HG03108 (cell line): Measurements from ENCODE around the gene CLCF1.
"Not testable (repeated sequence)": the region's sequence is repeated elsewhere in the genome, so short reads cannot be mapped to it uniquely, and the experiment has no call there.

Source experiments
- ATAC-seq: cut with Tn5 transposase; IDR thresholded peaks from one replicate; pipeline ENCODE4 v1.9.1; 2021; ENCODE audit warnings: moderate library complexity; ENCODE audit not compliant: unreplicated experiment

CLCF1 gene

GRCh38 chr11:67345247-67345919, 28.0 kb downstream of the CLCF1 start:
- ATAC-seq: no peak

DNA sequence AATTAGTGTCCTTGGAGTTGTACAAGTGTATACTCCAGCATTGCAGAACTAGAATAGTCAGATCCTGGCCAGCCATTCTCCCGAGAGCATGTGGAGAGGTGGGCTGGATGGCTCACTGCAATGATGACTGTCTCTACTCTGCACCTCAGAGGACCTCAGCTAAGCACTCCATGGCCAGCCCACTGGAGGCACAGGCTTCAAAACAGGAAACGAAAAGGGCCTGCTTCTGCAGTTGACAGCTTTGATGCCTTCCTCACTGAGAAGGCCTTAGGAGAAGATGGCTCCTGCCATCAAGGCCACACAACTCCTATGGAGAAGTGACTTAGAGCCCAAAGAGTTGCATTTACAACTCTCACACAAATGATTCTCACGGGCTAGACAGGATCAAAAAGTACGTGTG, 29.1 kb downstream of the CLCF1 start:
- no peak for ATAC-seq

DNA sequence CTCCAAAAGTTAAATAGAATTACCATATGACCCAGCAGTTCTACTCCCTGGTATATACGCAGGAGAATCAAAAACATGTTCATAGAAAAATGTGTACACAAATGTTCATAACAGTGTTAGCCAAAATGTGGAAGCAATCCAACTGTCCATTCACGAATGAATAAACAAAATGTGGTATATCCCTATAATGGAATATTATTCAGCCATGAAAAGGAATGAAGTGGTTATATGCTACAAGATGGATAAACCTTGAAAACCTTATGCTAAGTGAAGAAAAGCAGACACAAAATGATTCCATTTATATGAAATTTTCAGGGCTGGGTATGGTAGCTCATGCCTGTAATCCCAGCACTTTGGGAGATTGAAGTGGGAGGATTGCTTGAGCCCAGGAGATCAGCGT, 36.1 kb downstream of the CLCF1 start:
- no peak for ATAC-seq

DNA sequence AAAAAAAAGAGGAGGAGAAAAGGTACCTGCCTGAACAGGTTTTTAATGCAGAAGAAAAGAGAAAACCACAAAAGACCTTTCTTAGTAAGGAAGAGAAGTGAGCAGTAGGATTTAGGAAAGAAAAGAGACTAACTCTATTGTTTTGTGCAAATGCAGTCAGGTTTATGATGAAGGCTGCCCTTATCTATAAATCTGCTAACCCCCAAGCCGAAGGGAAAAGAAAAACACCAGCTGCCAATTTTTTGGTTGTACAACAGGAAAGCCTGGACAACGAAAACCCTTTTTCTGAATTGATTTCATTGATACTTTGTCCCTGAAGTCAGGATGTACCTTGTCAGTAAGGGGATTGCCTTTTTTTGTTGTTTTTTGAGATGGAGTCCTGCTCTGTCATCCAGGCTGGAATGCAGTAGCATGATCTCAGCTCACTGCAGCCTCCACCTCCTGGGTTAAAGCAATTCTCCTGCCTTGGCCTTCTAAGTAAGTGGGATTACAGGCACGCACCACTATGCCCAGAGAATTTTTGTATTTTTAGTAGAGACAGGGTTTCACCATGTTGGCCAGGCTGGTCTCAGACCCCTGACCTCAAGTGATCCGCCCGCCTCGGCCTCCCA, 41.2 kb downstream of the CLCF1 start:
- no peak for ATAC-seq

DNA sequence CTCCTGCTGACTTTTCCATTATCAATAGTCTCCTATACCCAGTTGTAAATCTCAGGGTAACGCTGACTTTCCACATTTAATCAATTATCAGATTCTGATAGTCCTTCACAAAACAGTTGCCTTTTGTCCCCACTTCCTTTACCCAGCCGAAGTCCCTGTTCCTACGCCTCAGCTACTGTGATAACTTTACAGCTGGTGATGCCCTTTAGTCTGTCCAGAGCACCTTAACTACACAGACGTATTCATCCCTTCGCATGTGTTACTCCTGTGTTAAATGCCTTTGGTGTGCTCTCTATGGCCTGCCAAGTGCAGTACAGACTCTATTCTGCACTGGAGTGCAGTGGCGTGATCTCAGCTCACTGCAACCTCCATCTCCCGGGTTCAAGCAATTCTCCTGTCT, 49.9 kb downstream of the CLCF1 start:
- no peak for ATAC-seq

GRCh38 chr11:67322049-67322448, 51.3 kb downstream of the CLCF1 start:
- no peak for ATAC-seq

DNA sequence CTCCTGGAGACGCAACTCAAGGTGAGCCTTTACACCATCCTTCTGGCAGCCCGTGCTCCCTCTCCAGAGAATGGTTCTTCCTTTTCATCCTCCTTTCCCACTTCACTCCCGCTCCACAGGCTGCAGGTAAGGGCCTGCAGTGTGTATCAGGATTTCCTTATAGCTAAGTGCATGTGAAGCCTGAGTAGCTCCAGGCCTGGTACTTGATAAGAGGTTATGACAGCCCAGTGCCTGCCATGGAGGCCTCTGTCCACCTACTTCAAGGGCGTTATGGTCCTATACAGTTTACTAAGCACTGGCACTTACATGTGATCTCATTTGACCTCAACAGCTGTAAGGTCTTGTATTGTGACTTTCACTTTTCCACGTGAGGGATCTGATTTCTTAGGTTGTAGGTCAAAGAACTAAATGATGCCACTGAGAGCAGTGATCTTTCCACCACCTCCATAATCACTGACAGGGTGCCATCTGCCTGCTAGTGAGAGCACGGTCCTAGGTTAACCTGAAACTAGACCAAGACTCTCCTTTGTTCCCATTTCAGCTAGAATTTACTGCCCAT, 52.0 kb downstream of the CLCF1 start:
- no peak for ATAC-seq

DNA sequence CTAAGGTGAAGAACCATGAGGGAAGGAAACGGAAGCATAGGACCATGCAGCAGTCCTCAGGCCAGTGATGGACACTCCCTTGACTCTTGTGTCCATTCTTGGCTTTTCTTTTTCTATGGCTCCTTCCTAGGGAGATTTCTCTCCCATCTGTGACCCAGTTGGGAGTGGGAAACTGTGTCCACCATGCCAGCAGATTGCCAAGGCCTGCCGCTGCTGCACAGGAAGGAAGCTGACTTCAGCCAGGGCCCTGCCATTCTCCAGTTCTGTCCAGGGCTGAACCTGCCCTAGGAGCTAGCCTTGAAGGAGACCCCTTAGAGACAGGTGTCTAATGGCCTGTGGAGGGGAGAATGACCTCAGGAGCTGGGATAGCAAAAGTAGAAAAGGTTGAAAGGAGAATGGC, 52.7 kb downstream of the CLCF1 start:
- no peak for ATAC-seq

DNA sequence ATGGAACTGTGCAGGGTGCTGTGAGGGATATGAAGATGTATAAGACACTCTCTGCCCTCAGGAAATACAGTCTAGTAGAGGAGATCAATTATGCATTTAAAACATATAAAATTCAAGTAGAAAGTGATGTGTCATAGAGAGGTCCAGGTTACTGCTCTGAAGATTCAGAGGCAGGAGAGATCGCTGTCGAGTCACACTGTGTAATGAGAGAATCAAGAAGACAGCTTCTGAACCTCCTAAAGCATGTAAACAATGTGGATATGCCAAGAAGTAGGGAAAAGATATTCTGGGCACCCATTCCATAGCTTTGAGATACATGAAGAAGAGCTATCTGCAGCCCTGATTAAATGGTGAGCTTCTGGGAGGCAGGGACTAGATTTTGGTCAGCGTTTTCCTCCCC, 53.4 kb downstream of the CLCF1 start:
- no peak for ATAC-seq

DNA sequence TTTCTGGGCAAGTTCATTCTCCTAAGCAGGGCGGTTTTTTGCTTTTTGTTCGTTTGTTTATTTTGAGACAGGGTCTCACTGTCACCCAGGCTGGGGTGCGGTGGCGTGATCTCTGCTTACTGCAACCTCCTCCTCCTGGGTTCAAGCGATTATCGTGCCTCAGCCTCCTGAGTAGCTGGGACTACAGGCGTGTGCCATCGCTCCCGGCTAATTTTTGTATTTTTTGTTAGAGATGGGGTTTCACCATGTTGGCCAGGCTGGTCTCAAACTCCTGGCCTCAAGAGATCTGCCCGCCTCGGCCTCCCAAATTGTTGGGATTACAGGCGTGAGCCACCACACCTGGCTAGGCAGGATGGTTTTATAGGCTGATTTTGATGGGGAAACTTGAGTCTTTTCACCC, 54.5 kb downstream of the CLCF1 start:
- not testable (repeated sequence) for ATAC-seq

DNA sequence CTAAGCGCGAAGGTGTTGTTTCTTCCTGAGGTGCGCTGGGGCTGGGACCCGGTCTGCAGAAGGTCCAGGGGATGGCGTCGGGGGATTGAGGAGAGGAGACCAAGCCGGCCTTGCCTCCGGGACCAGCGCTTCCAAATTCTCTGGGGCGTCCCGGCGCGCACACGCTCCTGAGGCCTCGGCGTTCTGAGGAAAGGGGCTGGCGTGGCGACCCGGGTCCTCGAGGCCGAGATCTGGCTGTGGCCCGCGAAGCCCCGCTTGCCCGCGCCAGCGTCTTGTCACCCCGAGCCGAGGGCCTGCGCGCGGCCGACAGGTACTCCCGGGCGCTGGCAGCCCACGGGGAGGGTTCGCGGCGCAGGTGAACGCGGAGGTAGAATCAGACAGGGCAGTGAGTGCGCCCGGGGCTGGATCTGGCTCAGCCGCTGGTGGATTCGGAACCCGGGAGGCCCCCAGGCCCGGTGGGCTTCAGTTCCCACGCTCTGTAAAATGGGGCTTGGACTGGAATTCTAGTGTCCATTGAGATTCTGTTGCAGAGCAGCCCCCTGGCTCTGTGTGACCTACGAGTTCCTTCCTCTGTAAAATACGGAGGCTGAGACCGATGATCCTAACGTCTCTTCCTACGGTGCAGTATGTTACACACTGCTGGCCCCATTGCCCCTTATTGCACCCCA, 55.4 kb downstream of the CLCF1 start:
- no peak for ATAC-seq

DNA sequence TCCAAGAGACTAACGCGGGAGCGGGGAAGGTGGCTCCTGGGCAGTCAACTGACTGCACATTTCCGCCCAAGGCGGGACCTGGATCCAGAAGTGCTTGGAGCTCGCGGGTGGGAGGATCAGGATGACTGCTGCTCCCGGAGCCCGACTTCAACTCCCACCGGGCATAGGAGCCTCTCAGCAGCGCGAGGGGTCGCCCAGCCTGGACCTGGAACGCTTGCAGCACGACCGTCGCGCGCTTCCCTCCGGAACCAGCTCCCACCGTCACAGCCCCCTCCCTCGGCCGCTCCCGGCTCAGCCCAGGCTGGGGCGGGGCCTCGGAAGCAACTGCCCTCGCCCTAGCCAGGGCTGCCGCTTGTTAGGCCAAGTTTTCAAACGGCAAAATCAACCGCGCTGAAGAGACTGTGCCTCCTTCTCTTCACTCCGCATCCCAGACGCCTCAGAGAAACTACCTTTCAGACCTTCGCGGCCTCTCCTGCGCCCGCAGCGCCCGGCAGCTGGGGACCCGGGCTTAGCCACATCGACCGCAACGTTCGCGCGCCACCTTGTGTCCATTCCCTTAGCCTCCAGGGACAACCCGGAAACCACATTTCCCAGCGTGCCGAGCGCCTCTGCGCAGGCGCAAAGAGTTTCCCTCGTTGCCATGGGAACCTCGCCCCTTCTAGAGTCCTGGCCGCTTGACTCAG, 56.1 kb downstream of the CLCF1 start:
- ATAC-seq: peak; percentile 80

DNA sequence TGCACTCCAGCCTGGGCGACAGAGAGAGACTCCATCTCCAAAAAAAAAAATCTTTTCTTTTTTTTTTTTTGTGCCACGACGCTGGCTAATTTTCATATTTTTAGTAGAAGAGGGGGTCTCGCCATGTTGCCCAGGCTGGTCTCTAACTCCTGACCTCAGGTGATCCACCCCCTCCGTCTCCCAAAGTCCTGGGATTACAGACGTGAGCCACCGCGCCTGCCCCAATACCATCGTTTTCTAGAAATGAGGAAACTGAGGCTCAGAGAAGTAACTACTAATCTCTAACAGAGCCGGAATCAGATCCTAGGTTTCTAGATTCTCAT, 56.6 kb downstream of the CLCF1 start:
- ATAC-seq: no peak

DNA sequence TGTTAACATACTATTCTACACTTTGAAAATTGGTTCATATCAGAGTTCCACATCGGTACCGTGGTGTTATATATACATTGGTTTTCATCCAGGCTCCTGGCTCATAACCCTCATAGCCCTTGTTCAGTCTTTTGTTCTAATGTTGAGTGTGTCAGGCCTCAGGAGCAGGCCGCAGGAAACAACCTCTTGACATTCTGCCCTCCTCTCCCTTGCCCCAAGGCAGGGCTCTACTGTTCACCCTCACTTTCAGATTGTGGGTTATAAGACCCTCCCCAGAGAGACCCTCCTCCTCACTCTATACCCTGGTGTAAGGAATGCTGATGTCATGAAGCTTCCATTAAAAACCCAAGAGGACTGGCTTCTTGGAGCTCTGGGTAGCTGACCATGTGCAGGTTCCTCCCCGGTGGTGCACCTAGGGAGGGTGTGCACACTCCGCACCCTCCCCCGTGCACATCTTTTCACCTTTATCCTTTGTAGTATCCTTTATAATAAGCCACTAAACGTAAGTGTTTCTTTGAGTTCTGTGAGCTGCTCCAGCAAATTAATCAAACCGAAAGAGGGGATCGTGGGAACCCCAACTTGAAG, 58.0 kb downstream of the CLCF1 start:
- no peak for ATAC-seq

DNA sequence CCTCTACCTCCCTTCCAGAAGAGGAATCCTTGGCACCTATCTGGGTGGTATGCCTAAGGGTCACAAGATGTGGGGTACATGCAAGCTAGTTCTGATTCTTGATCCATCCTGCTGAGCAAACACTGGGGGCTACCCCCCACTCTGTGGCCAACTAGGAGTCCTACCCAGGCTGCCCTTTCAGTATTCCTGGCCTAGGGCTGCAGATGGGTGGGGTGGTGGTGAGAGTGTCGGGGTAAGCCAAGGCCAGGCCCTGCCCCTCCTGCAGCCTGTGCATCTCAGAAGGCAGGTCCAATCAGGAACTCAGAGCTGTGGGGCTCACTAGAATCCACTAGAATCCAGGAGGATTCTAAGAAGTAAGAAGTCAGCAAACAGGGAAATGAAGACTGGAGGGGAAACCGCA, 59.2 kb downstream of the CLCF1 start:
- ATAC-seq: no peak
